Activated gamma-delta T cell (primary cell): ENCODE data around the gene TCTN1.
A peak's percentile ranks its signal among the peaks of the same experiment; 100 is the strongest.
"Not testable (repeated sequence)": the region's sequence is repeated elsewhere in the genome, so short reads cannot be mapped to it uniquely, and the experiment has no call there.

Experiments used
- DNase-seq: peaks from one replicate; lab custom pipeline; 2025; lab: John Stamatoyannopoulos, UW
- total RNA-seq, 2 donors: gene quantifications; one replicate each; lab custom pipeline; 2026; lab: John Stamatoyannopoulos, UW

The TCTN1 gene
- total RNA-seq, result 12.9 to 14.9 reads per million in 2 donors

- DNase-seq, result peak; percentile 90
Observed at GRCh38 chr12:110613771-110614684, at the start of gene TCTN1. TSS of gene TCTN1 (plus strand) at chr12:110614129. CDS start at chr12:110614183, 54 bp downstream.

GRCh38 chr12:110564471-110564991 is 49.4 kb upstream of the TCTN1 start:
- DNase-seq, result no peak

DNA sequence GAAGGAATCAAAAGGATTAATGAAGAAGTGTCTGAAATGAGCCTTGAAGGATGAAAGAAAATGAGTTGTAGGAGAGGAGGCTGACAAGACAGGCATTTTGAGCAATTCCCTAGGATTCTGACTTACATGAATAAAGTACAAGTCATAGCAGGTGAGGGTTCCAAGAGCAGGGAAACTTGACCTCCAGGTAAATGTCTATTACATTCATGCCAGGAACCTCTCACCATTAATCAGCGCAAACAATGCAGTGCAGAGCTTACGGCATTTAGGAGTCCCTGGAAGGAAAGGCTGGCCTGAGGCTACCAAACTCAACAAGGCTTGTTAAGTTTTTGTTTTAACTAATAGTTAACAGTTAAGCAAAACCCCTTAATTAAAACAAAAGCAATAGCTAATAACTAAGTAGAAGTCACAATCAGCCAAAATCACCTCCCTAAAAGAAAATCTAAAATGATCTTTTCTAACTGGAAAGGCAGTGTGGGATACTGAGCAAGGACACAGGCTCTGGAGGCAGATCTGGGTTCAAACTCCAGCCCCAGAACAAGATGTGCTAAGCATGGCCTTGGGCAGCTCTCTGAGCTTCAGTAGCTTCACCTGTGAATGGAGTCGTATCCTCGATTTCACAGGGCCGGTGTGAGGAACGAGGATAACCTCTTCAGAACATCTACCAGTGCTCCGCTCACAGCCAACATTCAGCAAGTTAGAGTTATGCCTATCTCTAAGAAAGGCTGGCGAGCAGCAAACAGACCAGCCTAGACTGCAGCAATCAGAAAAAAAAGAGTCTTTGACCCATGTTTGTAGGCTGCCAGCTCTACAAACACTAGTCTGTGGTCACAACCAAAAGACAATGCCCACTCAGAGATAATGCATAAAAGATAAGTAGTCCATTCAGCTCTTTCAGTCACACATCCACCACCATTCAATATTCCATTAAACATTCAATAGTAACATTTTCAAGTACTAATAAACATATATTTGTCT is 47.7 kb upstream of the TCTN1 start:
- DNase-seq, result no peak

DNA sequence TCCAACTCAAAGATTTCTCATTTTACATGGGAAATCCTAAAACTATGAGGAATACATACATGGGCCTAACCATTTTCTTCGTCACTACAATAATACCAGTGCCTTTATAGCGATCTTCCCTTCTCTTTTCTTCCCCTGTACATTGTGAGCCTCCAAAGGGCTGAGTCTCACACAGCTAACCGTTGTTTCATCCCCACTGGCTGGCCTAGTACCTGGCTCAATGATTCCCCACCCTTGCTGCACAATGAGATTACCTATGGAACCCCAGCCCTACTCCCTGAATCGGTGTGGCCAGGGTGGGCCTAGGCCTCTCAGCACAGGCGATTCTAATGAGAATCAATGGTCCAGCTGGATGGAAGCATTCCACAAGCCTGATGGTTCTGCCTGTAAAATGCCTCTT is 46.9 kb upstream of the TCTN1 start:
- no peak for DNase-seq

DNA sequence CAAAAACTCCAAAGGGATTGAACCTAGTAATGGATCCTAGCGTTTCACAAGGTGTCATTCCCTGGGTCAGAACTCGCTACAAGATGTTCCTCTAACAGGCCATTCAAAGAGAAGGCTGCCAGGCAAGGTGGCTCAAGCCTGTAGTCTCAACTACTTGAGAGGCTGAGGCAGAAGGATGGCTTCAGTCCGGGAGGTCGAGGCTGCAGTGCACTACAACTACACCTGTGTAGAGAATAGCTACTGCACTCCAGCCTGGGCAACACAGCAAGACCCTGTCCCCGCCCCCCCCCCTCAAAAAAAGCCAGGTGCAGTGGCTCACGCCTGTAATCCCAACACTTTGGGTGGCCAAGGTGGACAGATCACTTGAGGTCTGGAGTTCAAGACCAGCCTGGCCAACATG is 45.2 kb upstream of the TCTN1 start:
- DNase-seq, result no peak

GRCh38 chr12:110569838-110570237 is 44.1 kb upstream of the TCTN1 start:
- not testable (repeated sequence) for DNase-seq

DNA sequence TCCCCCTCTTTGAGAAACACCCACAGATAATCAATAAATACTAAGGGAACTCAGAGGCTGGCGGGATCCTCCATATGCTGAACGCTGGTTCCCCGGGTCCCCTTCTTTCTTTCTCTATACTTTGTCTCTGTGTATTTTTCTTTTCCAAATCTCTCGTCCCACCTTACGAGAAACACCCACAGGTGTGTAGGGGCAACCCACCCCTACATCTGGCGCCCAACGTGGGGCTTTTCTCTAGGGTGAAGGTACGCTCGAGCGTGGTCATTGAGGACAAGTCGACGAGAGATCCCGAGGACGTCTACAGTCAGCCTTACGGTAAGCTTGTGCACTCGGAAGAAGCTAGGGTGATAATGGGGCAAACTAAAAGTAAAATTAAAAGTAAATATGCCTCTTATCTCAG is 43.1 kb upstream of the TCTN1 start:
- not testable (repeated sequence) for DNase-seq

DNA sequence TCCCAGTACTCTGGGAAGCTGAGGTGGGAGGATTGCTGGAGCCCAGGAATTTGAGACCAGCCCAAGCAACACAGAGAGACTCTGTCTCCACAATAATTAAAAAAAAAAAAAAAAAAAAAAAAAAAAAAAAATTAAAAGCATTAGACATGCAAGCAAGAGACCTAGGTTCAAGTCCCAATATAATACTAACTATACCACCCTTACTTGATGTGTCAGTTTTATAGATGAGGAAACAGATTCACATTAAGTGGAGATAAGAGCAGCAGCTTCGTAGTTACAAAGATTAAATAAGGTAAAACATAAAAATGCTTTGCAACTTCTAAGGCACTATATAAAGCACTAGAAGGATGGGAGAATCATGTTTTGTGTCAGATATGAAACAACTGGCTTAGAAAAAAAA is 39.9 kb upstream of the TCTN1 start:
- no peak for DNase-seq

DNA sequence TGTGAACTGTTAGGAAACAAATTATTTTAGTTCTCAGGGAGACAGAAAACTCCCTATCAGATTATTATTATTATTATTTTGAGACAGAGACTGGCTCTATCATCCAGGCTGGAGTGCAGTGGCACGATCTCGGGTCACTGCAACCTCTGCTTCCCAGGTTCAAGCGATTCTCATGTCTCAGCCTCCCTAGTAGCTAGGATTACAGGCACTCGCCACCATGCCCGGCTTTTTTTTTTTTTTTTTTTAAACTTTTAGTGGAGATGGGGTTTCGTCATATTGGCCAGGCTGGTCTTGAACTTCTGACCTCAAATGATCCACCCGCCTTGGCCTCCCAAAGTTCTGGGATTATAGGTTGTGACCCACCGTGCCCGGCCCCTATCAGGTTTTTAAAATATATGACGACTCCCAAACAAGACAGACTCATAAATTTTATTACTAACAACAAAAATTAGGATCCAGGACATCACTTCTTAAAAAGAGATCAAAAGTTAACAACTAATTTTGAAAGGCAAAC is 39.2 kb upstream of the TCTN1 start:
- DNase-seq, result not testable (repeated sequence)

- no peak for DNase-seq
Observed at GRCh38 chr12:110575326-110575725, 38.6 kb upstream of the TCTN1 start.

DNA sequence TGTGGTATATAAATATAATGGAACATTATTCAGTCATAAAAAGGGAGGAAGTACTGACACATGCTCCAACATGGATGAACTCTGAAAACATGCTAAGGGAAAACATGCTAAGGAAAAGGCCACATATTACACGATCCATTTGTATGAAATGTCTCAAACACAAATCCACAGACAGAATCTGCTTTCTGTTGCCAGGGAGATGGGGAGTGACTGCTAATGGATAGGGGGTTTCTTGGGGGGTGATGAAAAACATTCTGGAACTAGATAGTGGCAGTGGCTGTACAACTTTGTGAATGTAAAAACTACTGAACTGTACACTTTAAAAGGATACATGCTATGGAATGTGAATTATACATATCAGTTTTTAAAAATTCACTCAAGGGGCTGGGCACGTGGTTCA is 37.4 kb upstream of the TCTN1 start:
- DNase-seq, result no peak

DNA sequence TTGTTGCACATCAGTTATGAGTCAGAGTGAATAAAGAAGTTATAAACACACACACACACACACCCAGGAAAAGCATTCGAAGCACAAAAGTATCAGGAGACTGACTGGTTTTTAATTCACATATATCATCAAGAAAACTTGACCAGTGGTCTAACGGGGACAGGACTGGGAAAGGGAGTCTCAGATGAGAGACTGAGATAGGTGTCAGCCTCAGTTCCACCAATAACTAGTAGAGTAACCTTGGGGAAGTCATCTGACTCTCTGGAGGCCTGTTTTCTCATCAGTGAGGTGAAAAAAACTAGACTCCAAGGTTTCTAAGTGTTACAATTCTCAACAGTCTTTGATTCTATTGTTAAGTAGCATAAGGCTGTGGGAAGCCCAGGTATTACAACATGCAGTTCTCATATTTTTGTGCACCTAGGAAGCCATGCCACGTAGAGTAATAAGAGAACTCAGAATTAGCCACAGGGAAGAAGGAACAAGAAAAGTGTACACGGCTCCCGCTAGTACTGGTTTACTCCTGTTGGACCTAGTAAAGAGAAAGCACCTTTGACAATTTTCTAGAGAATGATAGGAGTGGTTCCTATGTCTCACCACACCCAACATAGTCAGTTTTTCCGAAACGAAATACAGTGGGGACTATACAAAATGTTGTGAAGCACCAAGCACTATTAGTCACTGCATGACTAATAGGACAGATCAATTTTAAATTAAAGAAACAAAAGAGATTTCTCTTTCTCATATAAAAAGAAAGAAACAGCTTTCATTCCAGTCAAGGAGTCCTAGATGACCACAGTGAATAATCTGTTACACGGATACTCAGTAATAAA is 35.9 kb upstream of the TCTN1 start:
- DNase-seq, result no peak

- DNase-seq, result no peak
Observed at GRCh38 chr12:110578694-110579534, 35.0 kb upstream of the TCTN1 start.

DNA sequence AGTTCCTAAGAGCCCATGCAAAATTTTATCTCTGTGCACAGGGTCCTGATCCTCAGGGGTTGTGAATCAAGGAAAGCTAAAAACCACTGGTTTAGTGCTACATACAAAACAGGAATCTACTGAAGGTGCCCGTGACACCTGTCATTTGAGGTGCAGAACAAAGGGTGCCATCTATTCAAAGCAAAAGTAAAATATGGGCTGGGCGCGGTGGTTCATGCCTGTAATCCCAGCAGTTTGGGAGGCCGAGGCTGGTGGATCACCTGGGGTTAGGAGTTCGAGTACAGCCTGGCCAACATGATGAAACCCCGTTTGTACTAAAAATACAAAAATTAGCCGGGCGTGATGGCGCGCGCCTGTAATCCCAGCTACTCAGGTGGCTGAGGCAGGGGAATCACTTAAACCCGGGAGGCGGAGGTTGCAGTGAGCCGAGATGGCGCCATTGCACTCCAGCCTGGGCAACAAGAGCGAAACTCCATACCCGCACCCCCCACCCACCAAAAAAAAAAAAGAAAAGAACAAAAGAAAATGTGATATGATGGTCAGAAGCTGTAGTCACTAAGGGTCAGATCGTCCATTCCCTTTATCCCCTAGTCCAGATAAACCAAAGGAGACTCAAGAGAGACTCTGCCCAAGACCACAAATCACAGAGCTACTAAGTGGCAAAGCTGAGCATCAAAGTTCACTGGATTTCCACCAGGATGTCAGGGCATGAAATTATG is 34.2 kb upstream of the TCTN1 start:
- no peak for DNase-seq

GRCh38 chr12:110581931-110582275 is 32.0 kb upstream of the TCTN1 start:
- DNase-seq, result no peak

- peak; percentile 74 for DNase-seq
Observed at GRCh38 chr12:110582276-110583136, 31.4 kb upstream of the TCTN1 start.

DNA sequence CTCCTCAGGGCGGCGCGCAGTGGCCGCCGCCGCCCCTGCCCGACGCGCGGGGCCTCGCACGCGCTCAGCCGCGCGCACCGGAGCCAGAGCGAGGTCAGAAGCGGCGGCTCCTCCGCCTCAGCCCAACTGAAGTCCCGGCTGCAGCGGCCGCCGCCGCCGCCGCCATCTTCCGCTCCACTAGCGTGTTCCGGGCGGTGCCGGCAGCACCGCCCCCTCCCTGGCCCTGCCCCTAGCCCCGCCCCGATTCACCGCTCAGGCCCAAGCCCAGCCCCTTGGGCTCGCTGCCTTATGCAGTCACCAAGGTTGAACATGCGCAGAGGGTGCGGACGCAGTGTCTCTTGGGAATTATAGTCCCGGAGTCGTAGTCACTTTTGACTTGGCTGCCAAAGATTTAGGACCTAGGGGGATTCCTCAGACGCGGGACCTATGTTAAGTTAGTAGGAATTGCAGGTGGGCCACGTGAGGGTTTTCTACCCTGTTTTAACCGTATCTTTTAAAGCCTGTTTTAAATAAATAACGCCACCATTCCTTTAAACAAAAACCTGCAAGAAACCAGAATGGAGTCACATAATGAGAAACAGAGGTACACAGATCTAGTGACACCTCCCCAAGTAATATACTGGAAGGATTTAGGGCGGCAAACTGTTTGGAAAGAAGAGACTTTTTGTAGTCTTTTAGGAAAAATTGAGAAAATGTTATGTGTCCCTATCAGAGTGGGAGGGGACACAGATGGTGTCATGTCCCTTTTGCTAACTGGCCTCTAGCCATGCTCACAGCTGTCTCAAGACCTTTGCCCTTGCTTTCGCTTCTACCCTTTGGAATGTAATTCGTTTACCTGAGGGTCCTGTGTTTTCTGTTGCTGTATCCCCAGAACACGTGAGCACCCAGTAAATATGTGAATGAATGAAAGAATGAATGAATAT is 30.5 kb upstream of the TCTN1 start, which contains the start of gene PPTC7:
Gene PPTC7 (minus strand): TSS at position 182 of the 923 bp plus-strand sequence. CDS start 287 bp downstream, outside the sequence.
- DNase-seq, result peak; percentile 86
